GM18502 (cell line): ENCODE results near the gene ABHD16A.

Experiments used
- ATAC-seq: cut with Tn5 transposase; IDR thresholded peaks from one replicate; pipeline ENCODE4 v1.9.1; 2021; ENCODE audit warnings: mild to moderate bottlenecking; ENCODE audit not compliant: unreplicated experiment, poor library complexity

The ABHD16A gene

DNA sequence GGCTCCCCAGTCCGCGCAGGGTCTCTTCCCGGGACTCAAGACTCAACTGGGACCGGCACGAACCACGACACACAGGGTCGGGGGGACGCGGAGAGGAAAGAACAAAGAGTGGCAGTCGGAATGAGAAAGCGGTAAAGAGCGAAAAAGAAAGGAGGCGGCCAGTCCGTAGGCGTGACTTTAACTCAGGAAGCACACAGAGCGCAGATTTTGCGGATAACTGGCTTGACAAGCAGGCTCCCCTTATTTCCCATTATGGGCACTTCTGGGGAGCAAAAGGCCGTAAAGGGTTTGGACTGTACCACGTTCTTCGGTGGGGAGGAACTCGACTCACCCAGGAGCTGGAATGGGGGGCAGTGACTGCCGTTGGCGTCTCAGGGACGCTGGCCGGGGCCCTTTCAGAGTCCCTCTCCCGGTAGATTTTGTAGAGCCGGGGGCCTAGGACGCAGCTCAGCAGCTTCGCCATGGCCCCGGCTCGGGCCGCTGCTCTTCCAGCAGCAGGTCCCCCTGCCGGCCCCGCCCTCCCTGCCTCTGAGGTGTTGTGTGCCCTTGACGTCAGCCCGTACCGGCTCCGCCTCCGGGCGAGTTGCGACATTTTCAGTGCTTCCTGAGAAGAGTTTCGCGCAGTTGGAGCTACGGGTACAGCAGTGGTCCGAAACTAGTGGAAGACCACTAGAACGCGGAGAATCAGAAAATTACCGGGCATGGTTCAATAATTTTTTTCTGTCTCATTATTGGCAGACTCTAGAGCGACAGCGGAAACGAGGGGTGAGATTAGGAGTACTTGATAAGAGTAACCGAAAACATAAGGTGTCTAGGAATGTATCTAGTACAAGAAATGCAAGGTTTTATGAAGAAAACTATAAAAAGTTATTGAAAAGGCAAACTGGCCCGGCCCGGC is at the start of gene ABHD16A:
TSS of gene ABHD16A (minus strand) at position 506 of the 898 bp plus-strand sequence. CDS start at position 463, 43 bp downstream.
- ATAC-seq: peak; percentile 90

DNA sequence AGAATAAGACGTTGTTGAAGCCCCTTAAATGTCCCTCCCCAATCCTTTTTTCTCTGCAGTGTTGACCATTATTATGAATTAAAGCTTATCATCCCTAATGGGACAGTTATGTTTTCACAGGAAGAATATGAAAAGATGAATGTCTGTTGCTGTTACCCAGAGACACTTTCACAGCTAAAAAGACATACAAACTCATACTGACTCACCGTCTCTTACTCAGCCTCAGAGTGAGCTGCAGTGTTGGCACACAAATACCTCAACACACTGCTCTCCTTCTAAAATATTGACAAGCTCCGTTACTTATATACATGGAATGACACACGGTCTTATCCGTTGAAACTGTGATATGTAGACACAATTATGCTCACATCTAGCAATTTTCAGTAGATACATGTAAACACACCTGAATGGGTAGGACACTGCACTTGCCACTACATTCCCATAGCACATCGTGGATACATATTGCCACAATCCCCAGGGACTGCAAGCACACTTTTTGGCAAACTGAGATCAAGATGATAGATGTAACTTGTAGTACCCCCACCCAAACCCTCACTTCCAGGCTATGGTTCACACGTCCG is 49.7 kb upstream of the ABHD16A start:
- ATAC-seq: no peak

DNA sequence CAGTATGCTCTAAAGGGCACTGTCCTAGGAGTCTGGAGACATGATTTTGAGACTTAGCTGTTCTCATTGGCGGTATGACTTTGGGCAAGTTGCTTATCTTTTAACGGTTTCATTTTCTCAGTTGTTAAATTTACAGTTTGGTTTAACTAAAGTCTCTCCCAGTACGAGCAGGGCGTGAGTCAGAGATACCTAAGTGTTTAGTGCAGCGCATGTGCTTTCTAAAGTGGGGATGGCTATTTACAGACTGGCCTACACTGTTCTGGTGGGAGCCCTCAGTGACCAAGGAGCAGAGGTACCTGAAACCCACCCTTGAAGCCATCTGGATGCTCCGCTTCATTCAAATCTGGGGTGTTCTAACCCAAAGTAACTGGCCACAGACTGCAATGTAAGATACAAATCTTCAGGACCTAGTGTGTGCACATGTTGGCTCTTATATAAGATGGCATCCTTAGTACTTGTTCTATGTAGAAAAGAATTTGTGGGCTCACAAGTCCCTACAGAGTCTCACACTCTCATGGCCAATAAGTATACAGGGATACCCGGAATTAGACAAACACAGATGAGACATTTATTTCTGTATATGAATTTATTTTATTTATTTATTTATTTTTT is 47.4 kb upstream of the ABHD16A start:
- ATAC-seq: no peak

DNA sequence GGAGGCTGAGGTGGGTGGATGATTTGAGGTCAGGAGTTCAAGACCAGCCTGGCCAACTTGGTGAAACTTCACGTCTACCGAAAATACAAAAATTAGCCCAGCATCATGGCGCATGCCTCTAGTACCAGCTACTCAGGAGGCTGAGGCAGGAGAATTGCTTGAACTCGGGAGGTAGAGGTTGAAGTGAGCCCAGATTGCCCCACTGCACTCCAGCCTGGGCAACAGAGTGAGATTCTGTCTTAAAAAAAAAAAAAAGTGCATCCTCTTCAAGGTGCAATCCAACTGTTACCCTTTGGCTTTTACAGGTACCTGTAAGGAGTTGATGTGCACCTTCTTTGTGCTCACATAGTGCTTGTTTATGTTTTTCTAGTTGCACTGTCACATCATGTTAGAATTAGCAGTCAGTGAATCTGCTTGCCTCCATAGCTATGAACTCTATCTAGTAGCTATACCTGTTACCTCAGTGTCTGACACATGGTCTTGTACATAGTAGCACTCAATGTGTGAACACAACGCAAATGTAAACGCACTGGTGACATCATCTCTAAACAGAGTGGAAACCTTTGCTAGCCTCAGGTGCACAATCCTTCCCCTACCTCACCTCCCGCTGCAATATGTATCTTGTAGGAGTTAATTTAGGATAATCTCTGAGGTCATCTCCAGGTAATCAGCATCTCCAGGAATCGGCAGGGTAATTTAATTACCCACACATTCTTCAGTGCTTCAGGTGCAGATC is 46.3 kb upstream of the ABHD16A start:
- ATAC-seq: no peak

DNA sequence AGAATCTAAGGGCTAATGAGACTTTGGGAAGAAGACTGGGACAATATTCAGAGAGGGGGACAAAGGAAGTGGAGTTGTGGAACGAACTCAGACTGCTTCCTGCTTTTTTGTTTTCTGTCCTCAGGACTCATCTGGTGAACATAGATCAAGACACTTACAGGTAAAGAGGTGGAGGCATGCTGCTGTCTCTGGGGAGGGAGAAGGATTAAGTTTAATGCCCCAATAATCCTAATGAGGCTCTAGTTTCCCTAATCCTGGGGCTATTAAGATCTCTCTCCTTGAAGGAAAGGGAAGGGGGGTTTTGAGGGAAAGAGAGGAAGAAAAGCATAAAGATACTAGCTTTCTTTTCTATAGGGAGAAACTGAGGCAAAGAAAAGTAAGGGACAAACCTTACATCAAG is 41.3 kb upstream of the ABHD16A start:
- no peak for ATAC-seq

DNA sequence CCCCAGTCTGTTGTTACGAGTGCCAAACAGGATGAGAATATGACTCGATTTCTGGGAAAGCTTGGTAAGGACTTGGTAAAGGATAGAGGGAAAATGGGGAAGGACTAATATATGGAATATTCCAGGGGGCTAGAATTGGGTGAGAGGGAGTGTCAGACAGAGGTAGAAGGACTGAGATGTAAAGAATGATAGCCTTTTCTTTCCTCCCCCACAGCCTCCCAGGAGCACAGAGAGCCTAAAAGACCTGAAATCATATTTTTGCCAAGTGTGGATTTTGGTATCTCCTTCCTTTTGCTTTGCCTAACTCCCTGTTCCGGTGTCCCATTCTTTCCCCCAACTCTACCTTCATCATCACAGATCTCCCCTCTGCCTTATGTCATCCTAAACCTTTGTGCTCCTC is 39.8 kb upstream of the ABHD16A start:
- no peak for ATAC-seq

DNA sequence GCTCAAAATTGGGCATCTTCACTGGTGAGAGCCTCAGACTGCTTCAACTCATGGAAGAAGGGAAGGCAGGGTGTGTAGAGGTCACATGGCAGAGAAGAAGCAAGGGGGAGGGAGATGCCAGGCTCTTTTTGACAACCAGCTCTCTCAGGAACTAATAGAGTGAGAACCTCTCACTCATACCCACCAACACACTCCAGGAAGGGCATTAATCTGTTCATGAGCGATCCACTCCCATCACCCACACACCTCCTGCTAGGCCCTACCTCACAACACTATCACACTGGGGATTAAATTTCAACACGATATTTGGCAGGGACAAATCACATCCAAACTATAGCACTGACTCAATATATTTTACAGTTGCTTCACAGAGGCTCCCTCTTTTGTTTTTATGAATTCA is 38.7 kb upstream of the ABHD16A start:
- no peak for ATAC-seq

DNA sequence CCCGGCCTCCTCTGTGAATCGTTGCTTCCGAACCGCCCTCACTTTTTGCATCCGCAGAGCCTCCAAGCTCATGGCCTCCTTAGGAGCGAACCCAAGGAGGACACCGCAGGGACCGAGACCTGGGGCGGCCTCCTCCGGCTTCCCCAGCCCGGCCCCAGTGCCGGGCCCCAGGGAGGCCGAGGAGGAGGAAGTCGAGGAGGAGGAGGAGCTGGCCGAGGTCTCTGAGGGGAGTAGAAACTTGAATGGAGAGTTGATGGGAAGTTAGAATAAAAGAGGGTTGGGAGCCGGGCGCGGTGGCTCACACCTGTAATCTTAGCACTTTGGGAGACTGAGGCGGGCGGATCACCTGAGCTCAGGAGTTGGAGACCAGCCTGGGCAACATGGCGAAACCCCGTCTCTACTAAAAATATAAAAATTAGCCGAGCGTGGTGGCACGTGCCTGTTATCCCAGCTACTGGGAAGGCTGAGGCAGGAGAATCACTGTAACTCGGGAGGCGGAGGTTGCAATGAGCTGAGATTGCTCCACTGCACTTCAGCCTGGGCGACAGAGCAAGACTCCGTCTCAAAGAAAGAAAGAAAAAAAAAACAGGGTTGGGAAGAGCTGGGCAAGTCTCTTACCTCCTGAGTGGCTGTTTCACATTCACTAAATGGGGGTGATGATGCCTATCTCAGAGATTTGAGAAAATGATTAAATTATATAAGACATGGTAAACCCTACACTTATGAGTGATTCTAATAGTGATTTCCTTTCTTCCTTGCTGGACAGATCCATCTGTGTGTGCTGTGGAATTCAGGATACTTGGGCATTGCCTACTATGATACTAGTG is 37.5 kb upstream of the ABHD16A start:
- ATAC-seq: peak; percentile 1

DNA sequence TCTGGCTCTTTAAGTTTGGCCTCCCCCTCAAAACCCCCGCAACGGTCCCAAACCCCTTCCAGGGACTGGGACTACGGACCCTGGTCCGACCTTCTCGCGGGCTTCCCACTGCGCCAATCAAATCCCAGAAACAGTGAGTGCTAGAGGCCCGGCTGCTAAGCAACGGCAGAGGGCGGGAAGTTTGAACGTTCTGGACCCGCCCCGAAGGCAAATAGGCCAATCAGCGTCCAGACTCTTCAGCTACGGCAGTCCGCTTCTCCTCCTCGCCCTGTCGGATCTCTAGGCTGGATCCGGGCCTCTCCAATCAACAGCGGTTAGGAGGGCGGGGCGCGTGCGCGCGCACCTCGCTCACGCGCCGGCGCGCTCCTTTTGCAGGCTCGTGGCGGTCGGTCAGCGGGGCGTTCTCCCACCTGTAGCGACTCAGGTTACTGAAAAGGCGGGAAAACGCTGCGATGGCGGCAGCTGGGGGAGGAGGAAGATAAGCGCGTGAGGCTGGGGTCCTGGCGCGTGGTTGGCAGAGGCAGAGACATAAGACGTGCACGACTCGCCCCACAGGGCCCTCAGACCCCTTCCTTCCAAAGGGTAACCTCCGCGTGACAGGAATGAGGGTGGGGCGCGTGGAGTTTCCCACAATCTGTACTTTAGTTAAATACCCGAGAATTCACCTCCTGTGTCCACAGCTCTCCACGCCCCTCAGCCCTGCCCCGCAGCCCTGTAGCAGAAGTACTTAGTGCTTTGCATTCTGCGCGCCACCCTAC is 36.7 kb upstream of the ABHD16A start, which contains the start of gene MSH5:
TSS of gene MSH5 (plus strand) at position 367 of the 758 bp plus-strand sequence. CDS start 462 bp downstream, outside the sequence.
- peak; percentile 66 for ATAC-seq

DNA sequence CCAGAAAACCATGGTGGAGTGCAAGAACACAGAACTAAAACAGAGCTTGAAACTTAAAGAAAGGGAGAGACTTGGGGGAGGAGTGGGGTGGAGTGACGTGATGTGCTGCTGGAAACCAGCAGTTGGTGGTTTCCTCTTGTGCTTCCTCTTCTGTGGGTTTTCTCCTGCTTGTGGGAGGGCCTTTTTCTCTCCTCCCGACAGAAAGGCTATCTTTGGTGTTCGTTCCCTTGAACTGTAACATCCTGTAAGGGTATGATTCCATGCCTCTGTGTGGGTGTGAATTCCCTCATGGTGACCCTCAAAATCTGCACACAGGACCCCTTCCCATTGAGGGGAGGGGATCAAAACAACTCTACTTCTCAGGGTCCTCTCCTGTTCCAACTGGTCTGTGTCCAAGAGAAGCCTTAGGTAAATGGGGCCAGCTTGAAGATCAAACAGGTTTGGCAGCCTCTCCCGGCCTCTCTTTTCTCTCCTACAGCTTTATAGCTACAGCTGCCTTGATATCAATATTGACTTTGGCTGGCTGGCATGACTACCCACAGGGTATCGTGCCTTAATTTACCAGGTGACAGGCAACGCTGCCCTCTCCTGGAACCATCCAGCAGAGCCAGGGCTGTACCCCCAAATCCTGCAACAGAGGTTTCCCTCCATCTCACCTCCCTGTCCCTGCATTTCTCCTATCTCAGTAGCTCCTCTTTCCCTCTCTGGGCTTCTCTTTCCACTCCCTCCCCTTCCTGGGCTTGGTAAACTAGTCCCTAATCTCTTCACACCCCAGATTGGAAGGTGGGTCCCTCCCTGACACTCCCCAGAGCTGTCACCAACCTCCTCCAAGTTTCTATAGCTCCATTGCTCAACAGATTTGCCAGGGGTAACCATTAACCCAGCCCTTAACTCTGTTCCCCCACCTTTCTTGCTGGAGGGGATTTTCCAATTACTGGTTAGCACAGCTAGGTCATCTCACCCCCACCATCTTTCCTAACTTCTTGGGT is 35.2 kb upstream of the ABHD16A start:
- no peak for ATAC-seq

DNA sequence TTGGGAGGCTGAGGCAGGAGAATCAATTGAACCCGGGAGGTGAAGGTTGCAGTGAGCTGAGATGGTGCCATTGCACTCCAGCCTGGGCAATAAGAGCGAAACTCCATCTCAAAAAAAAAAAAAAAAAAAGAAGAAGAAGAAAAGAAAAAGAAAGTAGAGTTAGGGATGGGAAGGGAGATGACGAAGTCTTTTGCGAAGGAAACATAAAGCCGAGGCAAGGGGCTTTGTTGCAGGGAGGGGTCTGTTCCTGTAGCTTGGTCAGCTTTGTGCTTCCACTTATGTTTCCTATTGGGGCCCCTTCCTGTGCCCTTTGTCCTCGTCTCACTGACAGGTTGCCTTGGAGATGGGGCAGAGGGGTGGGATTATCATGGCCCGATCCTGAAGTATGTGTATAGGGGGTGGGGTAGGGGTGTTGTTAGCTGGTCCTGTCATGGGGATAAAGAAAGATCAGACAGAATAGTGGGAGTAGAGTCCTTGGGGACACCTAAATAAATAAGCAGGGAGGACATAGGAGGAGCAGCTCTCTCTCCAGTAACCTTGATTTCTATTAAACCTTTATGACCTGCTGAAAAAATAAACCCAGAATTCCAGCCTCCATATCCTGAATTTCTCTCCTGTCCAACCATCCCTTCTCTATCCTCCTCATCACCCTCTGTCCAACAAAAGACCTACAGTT is 34.3 kb upstream of the ABHD16A start:
- no peak for ATAC-seq

DNA sequence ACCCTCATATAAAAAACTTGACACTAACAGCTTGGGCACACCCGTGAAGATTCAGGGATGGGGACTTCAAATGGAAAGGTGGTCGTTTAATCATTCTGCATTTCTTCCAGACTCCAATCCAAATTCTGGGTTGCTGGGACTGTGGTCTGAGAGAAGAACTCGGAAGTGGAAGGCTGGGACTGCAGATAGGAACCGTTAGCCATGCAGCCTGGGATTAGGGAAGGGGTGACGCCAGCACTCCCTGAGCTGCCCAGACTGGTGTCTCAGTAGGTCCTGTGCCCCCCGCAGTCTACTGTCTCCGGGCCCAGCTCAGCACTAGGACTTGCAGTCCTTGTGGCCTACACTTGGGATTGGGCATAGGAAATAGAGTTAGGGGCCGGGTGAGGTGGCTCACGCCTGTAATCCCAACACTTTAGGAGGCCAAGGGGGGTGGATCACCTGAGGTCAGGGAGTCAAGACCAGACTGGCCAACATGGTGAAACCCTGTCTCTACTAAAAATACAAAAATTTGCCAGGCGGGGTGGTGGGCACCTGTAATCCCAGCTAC is 33.7 kb upstream of the ABHD16A start:
- ATAC-seq: no peak

DNA sequence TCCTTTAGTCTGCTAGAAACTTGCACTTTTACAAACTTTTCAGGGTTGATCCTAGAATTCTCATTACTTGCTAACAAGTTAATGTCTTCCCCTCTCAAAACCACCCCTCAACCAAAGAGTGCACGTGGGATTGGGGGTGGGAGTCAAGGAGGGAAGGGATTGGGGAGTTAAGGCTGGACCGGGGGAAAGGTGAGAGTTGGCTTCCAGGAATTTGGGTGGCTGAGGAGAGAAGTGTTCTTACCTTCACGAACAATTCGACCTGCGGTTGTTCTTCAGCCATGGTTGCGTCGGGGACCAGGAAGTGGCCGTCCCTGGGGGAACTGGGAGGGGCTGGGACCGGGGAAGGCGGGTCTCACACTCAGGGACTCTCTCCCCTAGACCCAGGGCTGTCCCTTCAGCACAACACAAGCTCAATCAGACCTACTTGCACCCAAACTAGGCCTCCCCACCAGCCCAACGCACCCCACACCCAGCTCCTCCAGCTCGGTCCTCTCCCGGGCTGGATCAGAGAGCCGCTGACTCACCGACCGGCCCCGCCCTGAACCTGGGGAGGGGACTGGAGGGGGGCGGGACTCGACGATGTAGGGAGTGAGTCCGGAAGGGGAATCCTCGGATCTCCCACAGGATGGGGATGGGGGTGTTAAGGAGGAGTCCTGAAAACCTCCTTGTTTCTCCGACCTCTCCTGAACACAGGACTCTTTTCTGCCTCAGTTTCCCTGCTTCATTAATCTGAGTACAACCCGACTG is 33.1 kb upstream of the ABHD16A start, which contains the start of gene CLIC1:
TSS of gene CLIC1 (minus strand) at position 510 of the 747 bp plus-strand sequence. CDS start at position 280, 230 bp downstream.
- no peak for ATAC-seq

DNA sequence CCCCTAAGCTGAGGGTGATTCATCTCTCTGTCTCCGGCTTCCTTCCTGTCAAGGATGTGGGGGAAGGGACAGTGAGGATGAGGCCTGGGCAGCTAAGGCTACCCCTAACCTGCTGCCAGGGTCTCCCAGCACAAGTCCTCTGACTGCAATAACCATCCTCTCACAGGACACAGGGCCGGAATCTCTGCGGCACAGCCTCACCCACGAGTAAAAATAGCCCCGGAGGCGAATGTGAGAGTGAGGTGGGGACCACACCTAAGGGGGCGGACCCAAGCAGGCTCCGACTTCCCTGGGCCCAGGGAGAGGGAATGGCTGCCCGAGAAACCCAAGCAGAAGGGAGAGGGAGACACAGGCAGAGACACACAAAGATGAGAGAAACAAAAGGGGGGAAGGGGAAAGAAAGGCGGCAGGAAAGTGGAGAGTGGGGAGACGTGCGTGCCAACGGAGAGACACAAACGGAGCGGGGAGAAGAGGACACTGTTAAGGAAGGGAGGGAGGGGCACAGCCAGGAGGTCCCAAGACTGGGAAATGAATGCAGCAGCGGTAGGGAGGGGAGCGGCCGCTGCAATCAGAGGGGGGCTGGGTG is 31.8 kb upstream of the ABHD16A start:
- ATAC-seq: peak; percentile 35

DNA sequence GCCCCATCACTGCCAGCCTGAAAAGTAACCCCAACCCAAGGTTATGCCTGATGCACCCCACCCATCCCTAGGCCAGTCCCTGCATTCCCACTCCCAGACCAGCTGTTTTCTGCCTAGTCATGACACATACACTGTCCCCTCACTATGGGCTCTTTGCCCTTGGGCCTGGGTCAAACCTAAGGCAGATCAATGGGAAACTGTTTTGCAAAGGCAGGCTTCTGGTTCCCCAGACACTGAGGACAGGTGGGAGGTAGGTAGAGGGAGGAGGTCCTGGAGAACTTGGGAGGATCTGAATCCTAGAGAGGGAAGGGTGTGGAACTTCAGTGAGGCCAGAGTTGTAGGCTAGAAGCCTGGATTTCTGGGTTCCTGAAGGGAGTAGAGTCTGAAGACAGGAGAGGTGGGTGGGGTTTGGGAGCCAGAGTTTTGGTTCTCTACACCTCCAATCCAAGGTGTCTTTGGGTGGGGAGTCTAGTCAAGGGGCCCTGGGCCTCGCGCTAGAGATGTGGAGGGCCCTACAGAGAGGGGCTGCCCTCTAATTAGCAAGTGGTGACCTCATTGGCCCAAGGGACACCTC is 31.2 kb upstream of the ABHD16A start:
- ATAC-seq: no peak
